Measurements from ENCODE around the gene AOPEP.
"Not testable (repeated sequence)": the region's sequence is repeated elsewhere in the genome, so short reads cannot be mapped to it uniquely, and the experiment has no call there.

Gene AOPEP

GRCh38 chr9:94935396-94935795 lies 208.9 kb downstream of the AOPEP start:
- no peak overlapping the region for H3K4me3 Mint-ChIP-seq
- H3K27me3 Mint-ChIP-seq: no peaks in the 10 kb centered on the region
- H3K9me3 Mint-ChIP-seq: no peaks in the 10 kb centered on the region
- H3K27ac Mint-ChIP-seq: no peak overlapping the region
- no peaks in the 10 kb centered on the region for H3K4me1 Mint-ChIP-seq (ENCODE audit: low read depth)
- peaks cover 12% of the 10 kb centered on the region for H3K36me3 Mint-ChIP-seq (ENCODE audit: low read depth)

GRCh38 chr9:94936419-94936818 lies 209.9 kb downstream of the AOPEP start:
- Mint-ChIP-seq H3K4me1 (ENCODE audit: low read depth) (peaks cover 3% of the 10 kb centered on the region), H3K27me3 (no peaks in the 10 kb centered on the region), H3K4me3 (no peak overlapping the region), H3K27ac (peak overlapping the region; percentile 3), H3K36me3 (ENCODE audit: low read depth) (peaks cover 12% of the 10 kb centered on the region), H3K9me3 (no peaks in the 10 kb centered on the region)

GRCh38 chr9:94937214-94937903 lies 210.9 kb downstream of the AOPEP start:
- H3K9me3 Mint-ChIP-seq: no peaks in the 10 kb centered on the region
- H3K27me3 Mint-ChIP-seq: no peaks in the 10 kb centered on the region
- H3K36me3 Mint-ChIP-seq (ENCODE audit: low read depth): peaks cover 12% of the 10 kb centered on the region
- no peak overlapping the region for H3K27ac Mint-ChIP-seq
- H3K4me3 Mint-ChIP-seq: no peak overlapping the region
- H3K4me1 Mint-ChIP-seq (ENCODE audit: low read depth): peaks cover 5% of the 10 kb centered on the region

- H3K27me3 Mint-ChIP-seq: no peaks in the 10 kb centered on the region
- no peaks in the 10 kb centered on the region for H3K9me3 Mint-ChIP-seq
- peaks cover 5% of the 10 kb centered on the region for H3K4me1 Mint-ChIP-seq (ENCODE audit: low read depth)
- H3K4me3 Mint-ChIP-seq: no peak overlapping the region
- no peak overlapping the region for H3K27ac Mint-ChIP-seq
- H3K36me3 Mint-ChIP-seq (ENCODE audit: low read depth): peaks cover 12% of the 10 kb centered on the region
Measured at GRCh38 chr9:94938384-94938783, 211.9 kb downstream of the AOPEP start.

GRCh38 chr9:94940296-94940695 lies 213.8 kb downstream of the AOPEP start:
- H3K27me3 Mint-ChIP-seq; H3K4me3 Mint-ChIP-seq; H3K9me3 Mint-ChIP-seq; H3K27ac Mint-ChIP-seq; H3K4me1 Mint-ChIP-seq (ENCODE audit: low read depth): not testable (repeated sequence)
- peaks cover 12% of the 10 kb centered on the region for H3K36me3 Mint-ChIP-seq (ENCODE audit: low read depth)

- peak overlapping the region; percentile 7 for H3K27ac Mint-ChIP-seq
- no peaks in the 10 kb centered on the region for H3K27me3 Mint-ChIP-seq
Measured at GRCh38 chr9:94941211-94941875, 214.8 kb downstream of the AOPEP start.

GRCh38 chr9:94944626-94945025 lies 218.1 kb downstream of the AOPEP start:
- no peak overlapping the region for H3K27ac Mint-ChIP-seq
- H3K9me3 Mint-ChIP-seq: no peaks in the 10 kb centered on the region
- H3K36me3 Mint-ChIP-seq (ENCODE audit: low read depth): no peaks in the 10 kb centered on the region
- no peak overlapping the region for H3K4me3 Mint-ChIP-seq
- no peaks in the 10 kb centered on the region for H3K27me3 Mint-ChIP-seq
- peaks cover 11% of the 10 kb centered on the region for H3K4me1 Mint-ChIP-seq (ENCODE audit: low read depth)

More at GRCh38 chr9:94941211-94941875, 214.8 kb downstream of the AOPEP start:
- H3K36me3 Mint-ChIP-seq (ENCODE audit: low read depth): peaks cover 12% of the 10 kb centered on the region
- no peak overlapping the region for H3K4me3 Mint-ChIP-seq
- no peaks in the 10 kb centered on the region for H3K9me3 Mint-ChIP-seq
- H3K4me1 Mint-ChIP-seq (ENCODE audit: low read depth): peaks cover 5% of the 10 kb centered on the region

GRCh38 chr9:94945197-94946144 lies 219.0 kb downstream of the AOPEP start:
- no peak overlapping the region for H3K27ac Mint-ChIP-seq
- H3K4me1 Mint-ChIP-seq (ENCODE audit: low read depth): peaks cover 16% of the 10 kb centered on the region
- H3K4me3 Mint-ChIP-seq: no peak overlapping the region
- no peaks in the 10 kb centered on the region for H3K36me3 Mint-ChIP-seq (ENCODE audit: low read depth)
- no peaks in the 10 kb centered on the region for H3K9me3 Mint-ChIP-seq
- H3K27me3 Mint-ChIP-seq: no peaks in the 10 kb centered on the region

- H3K4me1 Mint-ChIP-seq (ENCODE audit: low read depth): peaks cover 23% of the 10 kb centered on the region
- no peaks in the 10 kb centered on the region for H3K9me3 Mint-ChIP-seq
- H3K4me3 Mint-ChIP-seq: no peak overlapping the region
- H3K36me3 Mint-ChIP-seq (ENCODE audit: low read depth): no peaks in the 10 kb centered on the region
- H3K27me3 Mint-ChIP-seq: no peaks in the 10 kb centered on the region
- no peak overlapping the region for H3K27ac Mint-ChIP-seq
Measured at GRCh38 chr9:94946256-94946655, 219.8 kb downstream of the AOPEP start.

GRCh38 chr9:94948567-94949235 lies 222.2 kb downstream of the AOPEP start:
- H3K4me3 Mint-ChIP-seq: no peak overlapping the region
- H3K9me3 Mint-ChIP-seq: no peaks in the 10 kb centered on the region
- H3K4me1 Mint-ChIP-seq (ENCODE audit: low read depth): peaks cover 38% of the 10 kb centered on the region
- no peaks in the 10 kb centered on the region for H3K27me3 Mint-ChIP-seq
- H3K27ac Mint-ChIP-seq: no peak overlapping the region
- H3K36me3 Mint-ChIP-seq (ENCODE audit: low read depth): no peaks in the 10 kb centered on the region

- H3K9me3 Mint-ChIP-seq: no peaks in the 10 kb centered on the region
- no peak overlapping the region for H3K27ac Mint-ChIP-seq
- H3K4me1 Mint-ChIP-seq (ENCODE audit: low read depth): peaks cover 38% of the 10 kb centered on the region
Measured at GRCh38 chr9:94949370-94949769, 222.9 kb downstream of the AOPEP start.

GRCh38 chr9:94950040-94950578 lies 223.6 kb downstream of the AOPEP start:
- Mint-ChIP-seq H3K27me3 (no peaks in the 10 kb centered on the region), H3K27ac (no peak overlapping the region), H3K4me1 (ENCODE audit: low read depth) (peaks cover 38% of the 10 kb centered on the region), H3K36me3 (ENCODE audit: low read depth) (no peaks in the 10 kb centered on the region), H3K9me3 (no peaks in the 10 kb centered on the region), H3K4me3 (no peak overlapping the region)

More at GRCh38 chr9:94949370-94949769, 222.9 kb downstream of the AOPEP start:
- H3K36me3 Mint-ChIP-seq (ENCODE audit: low read depth): no peaks in the 10 kb centered on the region
- no peaks in the 10 kb centered on the region for H3K27me3 Mint-ChIP-seq
- H3K4me3 Mint-ChIP-seq: no peak overlapping the region

- no peaks in the 10 kb centered on the region for H3K27me3 Mint-ChIP-seq
- H3K9me3 Mint-ChIP-seq: no peaks in the 10 kb centered on the region
- no peak overlapping the region for H3K4me3 Mint-ChIP-seq
- peaks cover under 1% of the 10 kb centered on the region for H3K36me3 Mint-ChIP-seq (ENCODE audit: low read depth)
- no peak overlapping the region for H3K27ac Mint-ChIP-seq
- peaks cover 38% of the 10 kb centered on the region for H3K4me1 Mint-ChIP-seq (ENCODE audit: low read depth)
Measured at GRCh38 chr9:94950579-94951323, 224.3 kb downstream of the AOPEP start.

All from stimulated activated naive CD8-positive, alpha-beta T cell treated with anti-CD3 and anti-CD28 coated beads, Interleukin-15, Interleukin-2, amounts not matched to agents 100 ng/mL and 50 ng/mL, for 24 hours (primary cell).